ENCODE measurements around the gene IQCK. TPM values are rescaled to one million over a fixed set of nuclear protein-coding genes. Genes with fewer than 3 reads are reported as not detected.

Gene IQCK
- total RNA-seq, 1 donor from 2014 or later: 1.3 TPM

GRCh38 chr16:19753815-19754643, 36.0 kb downstream of the IQCK start:
- no peak for TF ChIP-seq CTCF (IDR thresholded peaks at IDR 0.05; ENCODE audit: insufficient read depth, low read length, severe bottlenecking)
- H3K36me3 ChIP-seq (ENCODE audit: control insufficient read depth, insufficient read depth, low read length): no peaks in the 10 kb centered on the region
- H3K27me3 ChIP-seq (ENCODE audit: control insufficient read depth, insufficient read depth, low read length): no peaks in the 10 kb centered on the region
- no peak overlapping the region for H3K4me3 ChIP-seq (ENCODE audit: low read depth, low read length)
- DNase-seq (ENCODE audit: low read depth) (peak; percentile 63), FAIRE-seq (no peak)

- no peaks in the 10 kb centered on the region for H3K36me3 ChIP-seq (ENCODE audit: control insufficient read depth, insufficient read depth, low read length)
- no peak overlapping the region for H3K4me3 ChIP-seq (ENCODE audit: low read depth, low read length)
- DNase-seq (ENCODE audit: low read depth) (no peak), FAIRE-seq (no peak)
- TF ChIP-seq CTCF (IDR thresholded peaks at IDR 0.05; ENCODE audit: insufficient read depth, low read length, severe bottlenecking): no peak
- H3K27me3 ChIP-seq (ENCODE audit: control insufficient read depth, insufficient read depth, low read length): no peaks in the 10 kb centered on the region
Observed at GRCh38 chr16:19754644-19755036, 36.6 kb downstream of the IQCK start.

GRCh38 chr16:19755268-19755667, 37.2 kb downstream of the IQCK start:
- no peak for FAIRE-seq

GRCh38 chr16:19757026-19757425, 39.0 kb downstream of the IQCK start:
- Histone ChIP-seq H3K36me3 (ENCODE audit: control insufficient read depth, insufficient read depth, low read length) (no peaks in the 10 kb centered on the region), H3K27me3 (ENCODE audit: control insufficient read depth, insufficient read depth, low read length) (no peaks in the 10 kb centered on the region), H3K4me3 (ENCODE audit: low read depth, low read length) (no peak overlapping the region)
- FAIRE-seq (no peak), DNase-seq (ENCODE audit: low read depth) (peak; percentile 49)
- TF ChIP-seq CTCF (IDR thresholded peaks at IDR 0.05; ENCODE audit: insufficient read depth, low read length, severe bottlenecking): no peak

More at GRCh38 chr16:19755268-19755667, 37.2 kb downstream of the IQCK start:
- no peaks in the 10 kb centered on the region for H3K27me3 ChIP-seq (ENCODE audit: control insufficient read depth, insufficient read depth, low read length)
- H3K36me3 ChIP-seq (ENCODE audit: control insufficient read depth, insufficient read depth, low read length): no peaks in the 10 kb centered on the region
- TF ChIP-seq CTCF (IDR thresholded peaks at IDR 0.05; ENCODE audit: insufficient read depth, low read length, severe bottlenecking): no peak
- no peak for DNase-seq (ENCODE audit: low read depth)
- H3K4me3 ChIP-seq (ENCODE audit: low read depth, low read length): no peak overlapping the region

- TF ChIP-seq CTCF (IDR thresholded peaks at IDR 0.05; ENCODE audit: insufficient read depth, low read length, severe bottlenecking): no peak
- DNase-seq (ENCODE audit: low read depth): peak; percentile 59
- no peak for FAIRE-seq
- Histone ChIP-seq H3K27me3 (ENCODE audit: control insufficient read depth, insufficient read depth, low read length) (no peaks in the 10 kb centered on the region), H3K4me3 (ENCODE audit: low read depth, low read length) (no peak overlapping the region), H3K36me3 (ENCODE audit: control insufficient read depth, insufficient read depth, low read length) (no peaks in the 10 kb centered on the region)
Observed at GRCh38 chr16:19757762-19758595, 39.9 kb downstream of the IQCK start.
